IPS-18c (cell line): Measurements from ENCODE around the gene DNAL4.

ENCODE experiments used
- H3K4me3 ChIP-seq: 2 replicates; pipeline ENCODE4 v1.7.0; 2013; ENCODE audit warnings: low read depth, mild to moderate bottlenecking, low read length, moderate library complexity; ENCODE audit not compliant: insufficient read depth
- H3K9me3 ChIP-seq: one replicate; pipeline ENCODE4 v1.6.1; 2013; ENCODE audit warnings: mild to moderate bottlenecking, low read length, moderate library complexity; ENCODE audit not compliant: control insufficient read depth, insufficient read depth

Gene DNAL4

GRCh38 chr22:38755155-38755910 lies 38.6 kb downstream of the DNAL4 start:
- peak overlapping the region; percentile 80 for H3K4me3 ChIP-seq
- no peaks in the 10 kb centered on the region for H3K9me3 ChIP-seq

DNA sequence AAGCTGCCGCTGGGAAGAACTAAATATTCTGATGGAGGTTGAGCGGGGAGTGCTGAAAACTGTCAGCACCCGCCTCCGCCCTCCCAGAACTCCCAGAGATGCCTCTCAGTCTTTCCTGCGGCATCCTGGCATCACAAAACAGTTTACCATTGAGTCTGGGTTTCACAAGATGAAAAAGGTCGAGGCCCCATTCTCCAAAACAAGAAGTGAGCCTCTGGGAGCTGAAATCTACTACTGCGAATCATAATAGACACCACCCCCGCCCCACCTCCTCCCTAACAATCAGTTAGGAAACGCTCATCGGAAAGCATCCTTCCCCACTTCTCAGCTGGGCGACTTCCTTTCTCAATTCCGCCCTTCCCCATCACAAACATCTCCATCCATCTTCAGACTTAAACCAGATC lies 39.2 kb downstream of the DNAL4 start:
- Histone ChIP-seq H3K4me3 (peak overlapping the region; percentile 80), H3K9me3 (no peaks in the 10 kb centered on the region)

GRCh38 chr22:38753948-38754750 lies 39.8 kb downstream of the DNAL4 start:
- H3K4me3 ChIP-seq, result peak overlapping the region; percentile 80

DNA sequence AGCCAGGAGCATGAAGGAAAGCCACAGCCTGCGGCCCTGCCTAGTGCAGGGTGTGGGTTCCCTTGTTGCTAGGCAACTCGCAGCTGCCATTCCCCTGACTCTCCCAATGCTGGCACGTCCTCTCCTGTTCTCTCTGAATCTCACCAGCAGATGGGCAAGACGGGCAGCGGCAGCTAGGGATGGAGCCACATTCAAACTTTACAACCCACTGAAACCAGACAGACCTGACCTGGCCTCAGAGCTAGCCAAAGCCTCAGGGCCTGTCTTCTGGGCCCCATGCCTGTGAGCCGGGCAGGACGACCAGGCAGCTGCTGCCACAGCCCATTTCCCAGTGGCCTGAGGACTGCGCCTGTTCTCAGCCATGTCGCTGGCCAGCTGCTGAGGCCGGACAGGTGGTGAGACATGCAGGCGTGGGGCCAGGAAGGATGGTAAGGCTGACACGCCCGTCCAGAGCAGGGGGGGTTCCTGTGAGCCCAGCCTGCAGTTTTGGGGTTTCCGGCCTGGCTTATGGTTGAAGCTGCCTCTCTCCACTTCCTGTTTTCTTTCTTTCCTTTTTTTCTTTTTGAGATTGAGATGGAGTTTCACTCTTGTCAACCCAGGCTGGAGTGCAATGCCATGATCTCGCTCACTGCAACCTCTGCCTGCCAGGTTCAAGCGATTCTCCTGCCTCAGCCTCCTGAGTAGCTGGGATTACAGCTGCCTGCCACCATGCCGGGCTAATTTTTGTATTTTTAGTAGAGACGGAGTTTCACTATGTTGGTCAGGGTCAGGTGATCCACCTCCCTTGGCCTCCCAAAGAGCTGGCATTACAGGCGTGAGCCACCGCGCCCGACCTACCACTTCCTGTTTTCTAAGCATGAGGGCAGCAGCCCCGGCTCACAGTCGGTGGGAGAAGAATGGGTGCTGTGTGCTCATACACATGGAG lies 42.3 kb downstream of the DNAL4 start:
- H3K9me3 ChIP-seq, result no peaks in the 10 kb centered on the region
- H3K4me3 ChIP-seq, result no peak overlapping the region

More at GRCh38 chr22:38753948-38754750, 39.8 kb downstream of the DNAL4 start:
- H3K9me3 ChIP-seq, result no peaks in the 10 kb centered on the region

GRCh38 chr22:38751066-38751421 lies 42.9 kb downstream of the DNAL4 start:
- Histone ChIP-seq H3K4me3 (no peak overlapping the region), H3K9me3 (no peaks in the 10 kb centered on the region)

DNA sequence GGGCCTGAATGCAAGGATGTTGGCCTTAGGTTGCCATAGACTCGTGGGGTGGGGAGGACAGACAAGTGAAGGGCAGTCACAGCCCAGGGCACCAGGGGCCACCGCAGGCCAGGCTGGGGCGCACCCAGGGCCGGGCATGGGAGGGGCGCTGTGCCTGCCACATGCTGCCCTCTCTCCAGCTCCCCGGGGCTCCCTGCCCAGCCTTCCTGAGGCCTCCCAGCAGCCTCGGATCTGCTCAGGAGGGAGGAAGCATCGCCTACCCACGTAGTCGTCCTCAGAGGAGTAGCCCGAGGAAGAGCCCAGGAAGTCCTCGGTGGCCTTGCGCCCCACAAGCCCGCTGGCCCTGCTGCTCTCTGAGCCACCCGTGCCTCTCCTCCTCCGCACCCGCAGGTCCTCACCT lies 43.3 kb downstream of the DNAL4 start:
- H3K4me3 ChIP-seq, result no peak overlapping the region
- H3K9me3 ChIP-seq, result no peaks in the 10 kb centered on the region

- H3K9me3 ChIP-seq, result no peaks in the 10 kb centered on the region
- H3K4me3 ChIP-seq, result no peak overlapping the region
Observed at GRCh38 chr22:38750104-38750503, 43.8 kb downstream of the DNAL4 start.

GRCh38 chr22:38748487-38749136 lies 45.3 kb downstream of the DNAL4 start:
- Histone ChIP-seq H3K9me3 (no peaks in the 10 kb centered on the region), H3K4me3 (no peak overlapping the region)

GRCh38 chr22:38745676-38746460 lies 48.1 kb downstream of the DNAL4 start:
- no peaks in the 10 kb centered on the region for H3K9me3 ChIP-seq
- H3K4me3 ChIP-seq, result no peak overlapping the region

DNA sequence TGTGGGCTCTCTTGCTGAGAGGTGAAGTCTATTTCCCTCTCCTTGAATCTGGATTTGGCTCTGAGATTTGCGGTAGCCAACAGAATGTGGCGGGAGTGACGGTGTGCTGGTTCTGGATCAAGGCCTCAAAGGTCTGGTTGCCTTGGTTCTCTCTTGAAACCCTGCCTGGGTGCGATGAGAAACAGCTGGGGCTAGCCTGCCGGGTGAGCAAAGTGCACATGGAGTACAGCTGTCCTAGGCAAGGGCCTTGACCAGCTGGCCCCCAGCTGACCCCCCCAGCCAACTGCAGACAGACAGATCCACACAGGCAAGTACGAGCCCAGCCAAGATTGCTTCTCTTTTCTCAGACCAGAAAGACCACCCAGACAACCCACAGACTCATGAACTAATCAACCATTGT lies 49.0 kb downstream of the DNAL4 start:
- Histone ChIP-seq H3K4me3 (no peak overlapping the region), H3K9me3 (no peaks in the 10 kb centered on the region)

- Histone ChIP-seq H3K4me3 (no peak overlapping the region), H3K9me3 (no peaks in the 10 kb centered on the region)
Observed at GRCh38 chr22:38742176-38742942, 51.6 kb downstream of the DNAL4 start.

GRCh38 chr22:38741576-38741975 lies 52.4 kb downstream of the DNAL4 start:
- Histone ChIP-seq H3K4me3 (no peak overlapping the region), H3K9me3 (no peaks in the 10 kb centered on the region)

GRCh38 chr22:38741166-38741565 lies 52.8 kb downstream of the DNAL4 start:
- no peak overlapping the region for H3K4me3 ChIP-seq
- H3K9me3 ChIP-seq, result no peaks in the 10 kb centered on the region

- Histone ChIP-seq H3K9me3 (no peaks in the 10 kb centered on the region), H3K4me3 (no peak overlapping the region)
Observed at GRCh38 chr22:38740754-38741153, 53.2 kb downstream of the DNAL4 start.

DNA sequence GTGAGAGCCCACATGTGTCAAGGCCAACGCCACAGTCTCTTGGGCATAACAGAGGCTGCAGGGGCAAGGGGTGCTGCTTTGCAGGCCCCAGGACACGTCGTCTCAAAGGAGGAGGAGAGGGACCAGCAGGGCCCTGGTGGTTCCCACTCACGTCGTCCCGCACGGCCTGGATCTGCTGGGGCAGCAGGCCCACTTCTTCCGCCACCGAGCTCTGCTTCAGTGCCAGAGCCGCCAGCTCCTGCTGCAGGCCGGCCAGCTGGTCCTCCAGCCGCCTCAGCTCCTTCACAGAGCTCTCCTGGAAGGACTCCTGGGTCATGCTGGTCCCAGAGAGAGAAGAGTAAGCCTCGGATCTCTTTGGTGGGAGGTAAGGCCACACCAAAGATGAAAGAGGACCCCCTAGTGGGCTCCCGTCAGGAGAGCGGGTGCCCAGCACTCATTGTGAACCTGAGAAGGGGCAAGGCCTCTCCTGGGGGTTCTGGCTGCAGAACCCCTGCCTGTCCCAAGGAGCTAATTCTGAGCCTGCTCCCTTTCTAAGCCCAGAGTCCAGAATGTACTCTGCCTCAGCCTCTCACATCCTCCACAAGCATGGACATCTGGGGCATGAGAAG lies 53.7 kb downstream of the DNAL4 start:
- Histone ChIP-seq H3K4me3 (no peak overlapping the region), H3K9me3 (no peaks in the 10 kb centered on the region)
